Dermis blood vessel endothelial cell (primary cell): ENCODE measurements around the gene SEMA3G. TPM values are rescaled to one million over a fixed set of nuclear protein-coding genes. Genes with fewer than 3 reads are reported as not detected.
A peak's percentile ranks its signal among the peaks of the same experiment; 100 is the strongest.

Experiments
- DNase-seq: peaks from one replicate; pipeline ENCODE4 v3.0.0; 2010
- total RNA-seq: library from RNA; depleted of rRNA; stranded (reverse); fragments of >200 nt; gene quantifications from 2 replicates; pipeline ENCODE4 v1.2.3, GENCODE V29; 2014

Gene SEMA3G
- total RNA-seq, 1 donor from 2014 or later: 30.5 TPM

DNA sequence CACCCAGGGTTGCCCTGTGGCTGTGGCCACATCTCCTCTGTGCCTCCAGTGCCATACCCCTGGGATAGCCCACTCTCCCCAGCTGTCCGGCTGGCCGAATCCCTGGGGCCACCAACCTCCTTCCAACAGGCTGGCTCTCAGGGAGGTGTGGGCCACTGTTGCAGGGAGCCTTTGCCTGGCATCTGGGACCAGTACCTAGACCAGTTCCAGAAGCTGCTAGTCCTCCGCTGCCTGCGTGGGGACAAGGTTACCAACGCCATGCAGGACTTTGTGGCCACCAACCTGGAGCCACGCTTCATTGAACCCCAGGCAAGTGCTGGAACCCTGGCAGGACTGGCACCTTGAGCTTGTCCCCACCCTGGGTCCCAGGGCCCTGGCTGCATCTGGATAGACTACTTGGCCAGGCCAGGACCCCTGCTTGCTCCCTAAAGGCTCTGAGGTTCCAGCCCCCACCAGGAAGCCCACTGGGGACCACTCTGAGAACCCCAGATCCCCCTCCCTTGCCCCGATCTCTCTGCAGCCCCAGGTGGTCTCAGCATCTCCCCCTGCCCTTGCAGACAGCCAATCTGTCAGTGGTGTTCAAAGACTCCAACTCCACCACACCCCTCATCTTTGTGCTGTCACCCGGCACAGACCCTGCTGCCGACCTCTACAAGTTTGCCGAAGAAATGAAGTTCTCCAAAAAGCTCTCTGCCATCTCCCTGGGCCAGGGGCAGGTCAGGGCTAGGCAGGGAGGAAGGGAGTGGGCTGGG lies 50.0 kb downstream of the SEMA3G start:
- DNase-seq: no peak

GRCh38 chr3:52393959-52394670 lies 50.8 kb downstream of the SEMA3G start:
- no peak for DNase-seq

DNA sequence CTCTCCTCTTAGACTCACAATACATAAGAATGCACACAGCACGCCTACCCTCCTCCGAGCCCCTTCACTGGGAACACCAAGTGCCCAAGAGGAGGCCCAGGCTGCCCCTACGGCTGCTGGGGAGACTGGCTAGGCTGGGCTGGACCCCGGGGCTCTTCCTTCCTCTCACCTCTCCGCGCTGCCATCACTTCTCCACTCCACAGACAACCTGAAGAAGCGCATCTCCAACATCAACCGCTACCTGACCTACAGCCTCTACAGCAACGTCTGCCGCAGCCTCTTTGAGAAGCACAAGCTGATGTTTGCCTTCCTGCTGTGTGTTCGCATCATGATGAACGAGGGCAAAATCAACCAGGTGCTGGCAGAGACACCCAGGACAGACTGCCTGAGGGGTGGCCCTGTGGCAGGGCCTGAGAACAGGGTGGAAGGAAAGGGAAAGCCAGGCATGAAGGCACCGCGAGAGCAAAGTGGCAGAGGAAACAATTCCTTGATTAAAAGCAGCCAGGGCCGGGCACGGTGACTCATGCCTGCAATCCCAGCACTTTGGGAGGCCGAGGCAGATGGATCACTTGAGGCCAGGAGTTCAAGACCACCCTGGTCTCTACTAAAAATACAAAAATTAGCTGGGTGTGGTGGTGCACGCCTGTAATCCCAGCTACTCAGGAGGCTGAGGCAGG lies 51.6 kb downstream of the SEMA3G start:
- DNase-seq: no peak

DNA sequence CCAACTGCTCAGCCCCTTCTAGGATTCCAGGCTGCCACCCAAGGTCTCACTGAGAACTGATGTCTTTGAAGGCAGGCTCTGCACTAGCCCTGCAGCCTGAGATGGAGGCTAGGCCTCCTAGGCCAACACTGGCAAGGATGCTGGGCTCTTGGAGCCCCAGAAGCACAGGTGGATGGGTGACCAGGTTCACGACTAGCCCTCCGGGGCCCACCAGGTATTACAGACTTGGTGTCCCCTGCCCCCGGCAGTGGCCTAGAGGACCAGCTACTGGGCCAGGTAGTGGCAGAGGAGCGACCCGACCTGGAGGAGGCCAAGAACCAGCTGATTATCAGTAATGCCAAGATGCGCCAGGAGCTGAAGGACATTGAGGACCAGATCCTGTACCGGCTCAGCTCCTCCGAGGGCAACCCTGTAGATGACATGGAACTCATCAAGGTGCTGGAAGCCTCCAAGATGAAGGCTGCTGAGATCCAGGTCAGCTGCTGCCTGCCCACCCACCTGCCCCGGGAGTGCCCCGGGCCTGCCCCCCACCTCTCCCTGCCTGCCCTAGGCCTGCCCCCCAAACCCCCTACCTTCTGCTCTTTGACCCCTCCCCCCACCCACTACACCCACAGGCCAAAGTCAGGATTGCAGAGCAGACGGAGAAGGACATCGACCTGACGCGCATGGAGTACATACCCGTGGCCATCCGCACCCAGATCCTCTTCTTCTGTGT lies 52.5 kb downstream of the SEMA3G start:
- DNase-seq: no peak

- DNase-seq: no peak
Observed at GRCh38 chr3:52391096-52391495, 53.8 kb downstream of the SEMA3G start.

- DNase-seq: peak; percentile 10
Observed at GRCh38 chr3:52388933-52389332, 56.0 kb downstream of the SEMA3G start.

DNA sequence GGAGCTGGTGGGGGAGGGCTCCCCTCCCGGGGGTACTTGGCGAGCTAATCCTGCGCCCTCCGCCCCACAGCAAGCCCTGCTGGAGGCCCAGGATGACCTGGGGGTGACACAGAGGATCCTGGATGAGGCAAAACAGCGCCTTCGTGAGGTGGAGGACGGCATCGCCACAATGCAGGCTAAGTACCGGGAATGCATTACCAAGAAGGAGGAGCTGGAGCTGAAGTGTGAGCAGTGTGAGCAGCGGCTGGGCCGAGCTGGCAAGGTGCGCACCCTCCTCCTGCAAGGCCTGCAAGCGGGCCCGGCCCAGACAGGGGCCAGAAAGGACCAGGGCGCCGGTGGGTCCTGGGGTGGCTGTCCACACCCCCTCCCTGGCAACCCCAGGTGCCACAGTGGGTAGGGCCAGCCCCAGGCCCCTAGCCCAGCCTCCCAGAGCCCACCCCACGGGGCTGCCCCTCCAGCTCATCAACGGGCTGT lies 56.5 kb downstream of the SEMA3G start:
- no peak for DNase-seq

GRCh38 chr3:52387481-52387880 lies 57.4 kb downstream of the SEMA3G start:
- DNase-seq: no peak

GRCh38 chr3:52385157-52385556 lies 59.7 kb downstream of the SEMA3G start:
- DNase-seq: peak; percentile 69

DNA sequence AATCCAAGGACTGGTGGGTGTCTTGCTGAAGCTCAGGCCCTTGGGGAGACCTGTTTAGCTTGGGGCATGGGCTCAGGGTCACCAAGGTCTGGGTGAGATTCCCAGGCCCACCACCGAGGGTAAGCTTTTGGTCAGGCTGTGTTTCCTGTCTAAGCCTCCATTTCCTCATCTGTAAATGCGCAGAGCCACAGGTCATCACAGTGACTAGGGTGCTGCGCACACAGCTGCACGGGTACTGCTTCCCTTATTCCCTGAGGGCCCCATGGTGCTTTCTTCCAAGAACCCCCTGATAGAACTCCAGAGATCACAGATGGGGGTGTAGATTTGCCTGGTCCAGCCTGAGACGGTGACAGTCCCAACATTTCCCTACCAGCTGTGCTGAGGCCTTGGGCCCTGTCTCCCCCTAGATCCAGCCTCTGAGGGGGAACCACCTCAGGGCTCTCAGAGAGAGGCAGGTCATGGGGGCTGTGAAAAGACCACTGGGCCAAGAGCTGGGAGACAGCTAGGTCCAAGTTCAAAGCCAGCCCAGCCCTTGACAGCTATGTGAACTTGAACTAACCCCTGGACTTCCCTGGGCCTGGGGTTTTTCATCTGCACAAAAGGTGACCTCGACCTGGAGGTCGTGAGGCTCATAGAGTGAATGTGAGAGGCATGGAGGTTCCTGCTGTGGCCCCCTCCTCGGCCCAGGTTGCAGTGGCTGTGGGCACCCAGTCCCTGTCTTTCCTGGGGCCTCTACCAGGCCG lies 60.7 kb downstream of the SEMA3G start:
- no peak for DNase-seq

- no peak for DNase-seq
Observed at GRCh38 chr3:52383446-52383845, 61.5 kb downstream of the SEMA3G start.

Other genes with a start within 250 kb of the SEMA3G start
- gene ALAS1, start 246.9 kb downstream of the SEMA3G start, total RNA-seq: 41.0 and 51.7 TPM in 2 replicates
- gene TLR9, start 219.5 kb downstream of the SEMA3G start, total RNA-seq: under 0.01 TPM in 1 of 2 replicates, not detected in the other
- gene TWF2, start 205.9 kb downstream of the SEMA3G start, total RNA-seq: 144 and 147 TPM in 2 replicates
- gene PPM1M, start 199.3 kb downstream of the SEMA3G start, total RNA-seq: 20.6 and 25.0 TPM in 2 replicates
- gene WDR82, start 166.5 kb downstream of the SEMA3G start, total RNA-seq: 81.3 and 111 TPM in 2 replicates
- gene GLYCTK, start 157.3 kb downstream of the SEMA3G start, total RNA-seq: 22.3 and 22.9 TPM in 2 replicates
- gene DNAH1, start 128.8 kb downstream of the SEMA3G start, total RNA-seq: 3.3 and 5.6 TPM in 2 replicates
- 72.7 and 92.1 TPM in 2 replicates for gene BAP1, start 35.1 kb downstream of the SEMA3G start, total RNA-seq
- gene PHF7, start 34.4 kb downstream of the SEMA3G start, total RNA-seq: 2.9 and 4.4 TPM in 2 replicates
- gene TNNC1, start 8.9 kb upstream of the SEMA3G start, total RNA-seq: not detected in 2 replicates
- gene NISCH, start 10.5 kb upstream of the SEMA3G start, total RNA-seq: 72.8 and 106 TPM in 2 replicates
- 462 and 464 TPM in 2 replicates for gene STAB1, start 50.2 kb upstream of the SEMA3G start, total RNA-seq
- gene NT5DC2, start 88.8 kb upstream of the SEMA3G start, total RNA-seq: 32.2 and 81.1 TPM in 2 replicates
- 1.7 and 2.7 TPM in 2 replicates for gene UQCC5, start 91.5 kb upstream of the SEMA3G start, total RNA-seq
- gene PBRM1, start 240.8 kb upstream of the SEMA3G start, total RNA-seq: 83.9 and 107 TPM in 2 replicates
- gene GNL3, start 240.9 kb upstream of the SEMA3G start, total RNA-seq: 113 and 135 TPM in 2 replicates